Measurements from ENCODE around the gene TNFRSF1B.

DNA sequence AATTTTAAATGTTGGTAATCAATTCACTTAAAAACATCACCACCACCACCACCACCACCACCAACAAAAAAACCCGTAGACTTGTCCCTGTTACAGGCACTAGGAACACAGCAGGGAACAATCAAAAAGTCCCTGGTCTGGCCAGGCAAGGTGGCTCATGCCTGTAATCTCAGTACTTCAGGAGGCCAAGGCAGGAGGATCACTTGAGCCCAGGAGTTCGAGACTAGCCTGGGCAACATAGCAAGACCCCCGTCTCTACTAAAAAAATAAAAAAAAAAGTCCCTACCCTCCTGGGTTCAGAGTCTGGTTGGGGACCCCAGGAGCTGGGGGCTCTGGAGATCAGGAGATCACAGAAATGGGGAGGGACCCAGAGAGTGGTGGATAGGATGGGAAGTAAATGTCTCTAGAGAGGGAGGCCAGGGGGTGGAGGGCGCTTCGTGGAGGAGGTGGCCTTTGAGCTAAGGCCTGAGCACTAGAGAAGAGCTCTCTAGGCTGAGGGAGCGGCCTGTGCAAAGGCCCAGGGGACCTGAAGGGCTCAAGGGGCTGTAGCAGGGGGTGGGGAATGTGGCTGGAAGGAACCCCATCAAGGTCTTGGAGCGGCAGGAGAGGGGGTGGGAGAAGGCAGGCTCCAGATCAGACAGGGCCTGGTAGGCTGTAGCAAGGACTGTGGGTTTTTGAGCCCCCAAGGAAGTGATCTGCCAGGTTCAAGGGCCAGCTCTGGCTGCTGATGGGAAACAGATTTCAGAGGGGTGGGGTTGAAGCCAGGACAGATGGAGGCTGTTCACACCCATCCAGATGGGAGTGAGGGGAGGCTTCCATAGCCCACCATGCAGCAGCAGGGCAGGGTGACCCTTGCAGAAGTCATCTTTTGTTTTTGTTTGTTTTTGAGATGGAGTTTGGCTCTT lies 38.2 kb downstream of the TNFRSF1B start:
- TF ChIP-seq CTCF (conservative IDR thresholded peaks at IDR 0.05 in 1 of 2, IDR thresholded peaks at IDR 0.05 in 1 of 2; ENCODE audit: extremely low read depth in 1 of 2, insufficient read depth in 1 of 2, low read depth in 1 of 2, low read length in 2 of 2) (no peak), EZH2 (IDR thresholded peaks at IDR 0.05; ENCODE audit: borderline replicate concordance, low read length) (no peak)
